HG03095 (cell line): ENCODE measurements around the gene EPX.

Experiments
- ATAC-seq: cut with Tn5 transposase; IDR thresholded peaks from one replicate; pipeline ENCODE4 v1.9.1; 2021; ENCODE audit warnings: moderate library complexity; ENCODE audit not compliant: unreplicated experiment

Gene EPX

DNA sequence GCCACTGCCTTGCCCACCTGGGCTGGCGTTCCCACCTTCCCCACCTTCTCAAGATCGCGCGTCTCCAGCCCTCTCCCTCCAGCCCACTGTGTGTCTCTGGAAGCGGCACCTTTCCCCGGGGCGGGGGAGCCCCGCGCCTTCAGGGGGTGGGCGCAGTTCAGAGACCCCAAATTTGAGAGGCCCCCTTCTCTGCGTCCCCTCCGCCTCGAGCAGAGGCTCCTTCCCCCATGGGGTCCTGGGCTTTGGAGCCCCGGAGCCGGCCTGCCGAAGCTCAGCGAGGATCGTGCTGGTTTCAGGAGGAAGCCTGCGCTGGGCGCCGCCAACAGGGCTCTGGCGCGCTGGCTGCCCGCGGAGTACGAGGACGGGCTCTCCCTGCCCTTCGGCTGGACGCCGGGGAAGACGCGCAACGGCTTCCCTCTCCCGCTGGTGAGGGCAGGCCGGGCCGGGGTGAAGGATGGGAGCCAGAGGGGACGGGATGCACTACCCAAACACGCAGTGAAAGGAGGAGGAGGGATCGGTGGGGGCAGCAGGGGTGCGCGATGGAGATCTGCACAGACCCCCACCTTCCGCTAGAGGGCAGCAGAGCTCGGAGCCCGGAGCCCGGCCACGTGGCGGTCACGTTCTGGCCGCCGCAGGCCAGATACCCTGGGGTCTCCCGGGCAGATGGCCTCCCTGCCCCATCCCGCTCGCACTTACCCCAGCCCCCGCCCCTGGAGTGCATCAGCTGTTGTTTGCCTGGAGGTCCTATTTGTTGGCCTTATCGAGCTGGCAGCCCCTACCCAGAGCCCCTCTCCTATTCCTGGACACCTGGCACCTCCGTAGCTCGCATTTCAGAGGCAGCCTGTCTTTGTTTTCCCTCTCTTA lies 57.0 kb downstream of the EPX start:
- no peak for ATAC-seq

DNA sequence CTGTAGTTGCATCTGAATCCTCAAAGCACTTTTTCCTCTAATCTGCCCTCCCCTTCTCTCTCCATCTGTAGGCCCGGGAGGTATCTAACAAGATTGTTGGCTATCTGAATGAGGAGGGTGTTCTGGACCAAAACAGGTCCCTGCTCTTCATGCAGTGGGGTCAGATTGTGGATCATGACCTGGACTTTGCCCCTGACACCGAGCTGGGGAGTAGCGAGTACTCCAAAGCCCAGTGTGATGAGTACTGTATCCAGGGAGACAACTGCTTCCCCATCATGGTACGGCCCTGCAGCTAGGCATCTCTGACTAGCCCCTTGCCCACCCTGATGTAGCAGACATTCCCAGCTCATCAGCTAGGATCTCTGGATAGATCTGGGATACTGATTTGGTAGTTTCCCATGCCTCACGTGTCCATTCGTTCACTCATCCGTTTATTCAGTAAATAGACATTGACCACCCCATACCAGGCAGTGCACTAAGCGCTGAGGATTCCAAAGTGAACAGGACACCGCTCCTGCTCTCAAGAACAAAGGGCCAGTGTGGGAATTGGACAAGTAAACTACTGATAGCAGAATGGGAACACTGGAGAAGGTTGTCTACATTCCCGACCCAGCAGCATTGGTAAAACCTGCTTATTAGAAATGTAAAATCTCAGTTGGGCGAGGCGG lies 58.0 kb downstream of the EPX start:
- no peak for ATAC-seq

DNA sequence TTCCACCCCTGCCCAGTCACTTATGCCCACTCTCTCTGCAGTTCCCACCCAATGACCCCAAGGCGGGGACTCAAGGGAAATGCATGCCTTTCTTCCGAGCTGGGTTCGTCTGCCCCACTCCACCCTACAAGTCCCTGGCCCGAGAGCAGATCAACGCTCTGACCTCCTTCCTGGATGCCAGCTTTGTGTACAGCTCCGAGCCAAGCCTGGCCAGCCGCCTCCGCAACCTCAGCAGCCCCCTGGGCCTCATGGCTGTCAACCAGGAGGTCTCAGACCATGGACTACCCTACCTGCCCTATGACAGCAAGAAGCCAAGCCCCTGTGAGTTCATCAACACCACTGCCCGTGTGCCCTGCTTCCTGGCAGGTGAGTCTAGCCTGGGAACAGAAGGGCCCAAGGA lies 59.6 kb downstream of the EPX start:
- no peak for ATAC-seq

DNA sequence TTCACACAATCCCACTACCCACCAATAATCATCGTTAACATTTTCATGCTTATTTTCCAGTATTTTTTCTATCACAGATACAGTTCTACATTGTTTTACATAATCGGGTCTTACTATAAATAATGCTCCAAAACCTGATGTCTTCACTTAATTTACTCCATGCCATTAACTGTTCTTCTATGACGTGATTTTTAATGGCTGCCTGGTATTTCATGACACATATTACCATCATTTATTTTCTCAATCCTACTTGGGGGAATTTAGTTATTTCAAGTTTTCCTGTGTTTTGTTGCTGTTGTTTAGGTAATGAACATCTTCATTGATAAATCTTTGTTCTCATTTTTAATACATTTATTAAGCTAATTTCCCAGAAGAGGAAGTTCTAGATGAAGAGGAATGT lies 60.6 kb downstream of the EPX start:
- no peak for ATAC-seq
